Tibial artery (tissue), 4 donors: ENCODE measurements around the gene SNX32.
A peak's percentile ranks its signal among the peaks of the same experiment; 100 is the strongest.

Experiments used
- DNase-seq, 2 donors: peaks; one replicate each; pipeline ENCODE4 v3.0.0-alpha.2; 2019
- H3K27ac ChIP-seq, 2 donors: fragments of 200-600 bp; sonication (generic) in 1 of 2; 1 replicate in 1 of 2; 2 replicates in 1 of 2; pipeline ENCODE4 v1.5.1; 2018 to 2019; ENCODE audit warnings: mild to moderate bottlenecking in 1 of 2
- H3K27me3 ChIP-seq, 2 donors: fragments of 200-600 bp; sonication (generic) in 1 of 2; one replicate each; pipeline versions ENCODE4 v1.5.1 to v1.6.0; 2016 to 2019
- H3K36me3 ChIP-seq, 3 donors: fragments of 200-600 bp; sonication (generic) in 2 of 3; one replicate each; pipeline ENCODE4 v1.5.1; 2016 to 2019; ENCODE audit warnings: mild to moderate bottlenecking in 2 of 3
- H3K4me1 ChIP-seq, 4 donors: fragments of 200-600 bp; sonication (generic) in 2 of 4; 1 replicate in 3 of 4; 2 replicates in 1 of 4; pipeline ENCODE4 v1.5.1; 2016 to 2019
- H3K4me3 ChIP-seq, 2 donors: fragments of 200-600 bp; sonication (generic) in 1 of 2; 1 replicate in 1 of 2; 2 replicates in 1 of 2; pipeline ENCODE4 v1.5.1; 2018 to 2019; ENCODE audit warnings: mild to moderate bottlenecking in 2 of 2
- H3K9me3 ChIP-seq, 3 donors: fragments of 200-600 bp; sonication (generic) in 1 of 3; one replicate each; pipeline ENCODE4 v1.5.1; 2016 to 2019
- CTCF ChIP-seq, 2 experiments: fragments of 200-600 bp in 1 of 2; fragments of 450-650 bp in 1 of 2; IDR thresholded peaks; one replicate each; pipeline ENCODE4 v1.5.1; 2017 to 2019; ENCODE audit warnings: antibody characterized with exemption in 2 of 2, mild to moderate bottlenecking in 1 of 2, moderate library complexity in 1 of 2
- intact Hi-C: fragments of 100-400 bp; cut with DNase I; formaldehyde crosslinking; loops from one replicate; pipeline ENCODE4 v1.15.0; 2023; ENCODE audit warnings: low total_unique reads

SNX32 gene

DNA sequence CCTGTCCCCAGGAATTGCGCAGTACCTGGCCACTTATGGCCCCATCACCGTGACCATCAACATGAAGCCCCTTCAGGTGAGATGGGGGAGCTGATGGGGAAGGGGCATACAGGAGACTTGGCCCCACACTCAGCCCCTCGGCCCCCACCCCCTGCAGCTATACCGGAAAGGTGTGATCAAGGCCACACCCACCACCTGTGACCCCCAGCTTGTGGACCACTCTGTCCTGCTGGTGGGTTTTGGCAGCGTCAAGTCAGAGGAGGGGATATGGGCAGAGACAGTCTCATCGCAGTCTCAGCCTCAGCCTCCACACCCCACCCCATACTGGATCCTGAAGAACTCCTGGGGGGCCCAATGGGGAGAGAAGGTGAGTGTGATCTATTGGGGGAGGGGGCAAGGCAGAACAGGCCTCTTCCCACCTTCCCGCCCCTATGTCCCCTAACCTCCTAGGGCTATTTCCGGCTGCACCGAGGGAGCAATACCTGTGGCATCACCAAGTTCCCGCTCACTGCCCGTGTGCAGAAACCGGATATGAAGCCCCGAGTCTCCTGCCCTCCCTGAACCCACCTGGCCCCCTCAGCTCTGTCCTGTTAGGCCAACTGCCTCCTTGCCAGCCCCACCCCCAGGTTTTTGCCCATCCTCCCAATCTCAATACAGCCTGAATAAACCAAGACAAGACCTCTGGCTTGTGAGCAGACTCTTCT is 49.4 kb downstream of the SNX32 start:
- peaks cover 15 to 48% (median 26%) of the 10 kb centered on the region in 3 donors for H3K36me3 ChIP-seq
- no peak for TF ChIP-seq CTCF (IDR thresholded peaks at IDR 0.05)
- H3K9me3 ChIP-seq = no peaks in the 10 kb centered on the region
- peaks cover 0 to 27% (median 19%) of the 10 kb centered on the region in 4 donors for H3K4me1 ChIP-seq
- no peak for DNase-seq
- no peak overlapping the region for H3K4me3 ChIP-seq
- H3K27me3 ChIP-seq = no peaks in the 10 kb centered on the region
- intact Hi-C loops = no loop called here
- no peak overlapping the region for H3K27ac ChIP-seq

- Histone ChIP-seq H3K4me1 (peaks cover 0 to 32% (median 21%) of the 10 kb centered on the region in 4 donors), H3K4me3 (no peak overlapping the region), H3K27me3 (no peaks in the 10 kb centered on the region), H3K9me3 (no peaks in the 10 kb centered on the region), H3K27ac (no peak overlapping the region), H3K36me3 (peaks cover 15 to 48% (median 26%) of the 10 kb centered on the region in 3 donors)
- DNase-seq = no peak
- no peak for TF ChIP-seq CTCF (IDR thresholded peaks at IDR 0.05)
- intact Hi-C loops = loop anchor here (2.0 kb wide), 1 partner anchor 105 kb away; no protein-coding TSS in a partner anchor
Observed at GRCh38 chr11:65883786-65884715, 50.3 kb downstream of the SNX32 start.

DNA sequence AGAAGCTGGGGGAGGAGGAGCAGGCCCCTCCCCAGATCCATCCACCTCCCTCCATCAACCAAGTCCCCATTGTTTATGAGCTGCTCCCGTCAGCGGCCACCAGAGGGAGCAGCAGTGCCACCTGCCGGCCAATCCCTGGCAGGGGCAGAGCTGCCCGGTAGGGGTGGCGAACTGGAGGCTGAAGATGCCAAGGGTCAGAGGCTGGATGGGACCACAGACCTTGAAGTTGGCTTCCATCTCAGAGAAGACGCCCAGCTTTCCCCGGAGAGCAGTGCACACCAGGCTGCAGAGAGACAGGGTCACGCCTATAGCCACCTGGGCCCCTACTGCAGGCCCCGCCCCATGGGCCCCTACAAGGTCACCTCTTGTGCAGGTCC is 50.9 kb downstream of the SNX32 start:
- peak overlapping the region in 1 of 2 donors; percentile 41 for H3K27ac ChIP-seq
- H3K4me3 ChIP-seq = no peak overlapping the region
- H3K27me3 ChIP-seq = no peaks in the 10 kb centered on the region
- intact Hi-C loops = loop anchor here (2.0 kb wide), 1 partner anchor 104 kb away; no protein-coding TSS in a partner anchor
- TF ChIP-seq CTCF (IDR thresholded peaks at IDR 0.05) = peak; percentile 98 to 99
- DNase-seq = peak; percentile 64 to 84
- H3K4me1 ChIP-seq = peaks cover 0 to 38% (median 26%) of the 10 kb centered on the region in 4 donors
- no peaks in the 10 kb centered on the region for H3K9me3 ChIP-seq
- H3K36me3 ChIP-seq = peaks cover 15 to 48% (median 26%) of the 10 kb centered on the region in 3 donors

- H3K27ac ChIP-seq = peak overlapping the region in 1 of 2 donors; percentile 41
- peaks cover 15 to 48% (median 26%) of the 10 kb centered on the region in 3 donors for H3K36me3 ChIP-seq
- no peak for DNase-seq
- H3K27me3 ChIP-seq = no peaks in the 10 kb centered on the region
- H3K4me3 ChIP-seq = no peak overlapping the region
- H3K9me3 ChIP-seq = no peaks in the 10 kb centered on the region
- intact Hi-C loops = loop anchor here (2.0 kb wide), 1 partner anchor 104 kb away; no protein-coding TSS in a partner anchor
- peaks cover 0 to 43% (median 31%) of the 10 kb centered on the region in 4 donors for H3K4me1 ChIP-seq
- TF ChIP-seq CTCF (IDR thresholded peaks at IDR 0.05) = no peak
Observed at GRCh38 chr11:65885231-65885630, 51.5 kb downstream of the SNX32 start.

GRCh38 chr11:65885808-65886536 is 52.2 kb downstream of the SNX32 start:
- intact Hi-C loops = loop anchor here (2.0 kb wide), 1 partner anchor 103 kb away; no protein-coding TSS in a partner anchor
- peaks cover 15 to 48% (median 26%) of the 10 kb centered on the region in 3 donors for H3K36me3 ChIP-seq
- no peak for DNase-seq
- H3K4me3 ChIP-seq = no peak overlapping the region
- no peak for TF ChIP-seq CTCF (IDR thresholded peaks at IDR 0.05)
- no peaks in the 10 kb centered on the region for H3K9me3 ChIP-seq
- H3K27ac ChIP-seq = no peak overlapping the region
- peaks cover 0 to 50% (median 31%) of the 10 kb centered on the region in 4 donors for H3K4me1 ChIP-seq
- H3K27me3 ChIP-seq = no peaks in the 10 kb centered on the region
